Erythroblast (primary cell): ENCODE measurements around the gene KRTAP19-8.

Source experiments
- GATA1 ChIP-seq: IDR thresholded peaks from 2 replicates; pipeline ENCODE4 v1.6.1; 2011; ENCODE audit warnings: low read depth, mild to moderate bottlenecking, control low read depth, low read length, moderate library complexity
- POLR2A ChIP-seq: IDR thresholded peaks from 2 replicates; pipeline ENCODE4 v1.6.1; 2011; ENCODE audit warnings: mild to moderate bottlenecking, low read length

DNA sequence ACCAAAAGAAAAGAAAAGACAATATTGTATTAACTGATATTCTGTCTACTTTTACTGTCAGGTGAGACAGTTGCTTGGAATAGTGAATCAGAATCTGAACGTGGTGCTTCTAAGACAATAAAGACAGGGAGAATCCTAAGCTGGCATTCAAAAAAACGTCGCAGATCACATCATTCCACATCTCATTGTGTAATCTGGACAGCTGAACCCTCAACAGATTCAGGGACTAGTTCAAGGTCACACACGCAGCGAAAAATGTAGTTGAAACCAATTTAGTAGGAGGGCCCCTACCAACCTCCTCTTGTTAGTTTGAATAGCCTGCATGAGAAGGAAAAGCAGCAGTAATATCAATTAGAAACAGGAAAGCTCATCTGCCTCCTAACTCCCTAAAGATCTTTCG lies 46.4 kb upstream of the KRTAP19-8 start:
- TF ChIP-seq POLR2A, result no peak
- no peak for TF ChIP-seq GATA1
